T47D (cell line): ENCODE data around the gene GBA2.

Experiments
- DNase-seq, 2 experiments: peaks; one replicate each; pipeline versions ENCODE4 v3.0.0 to v3.0.0-alpha.2; 2011 to 2012; ENCODE audit warnings: low read depth in 1 of 2, low spot score in 1 of 2
- JUND ChIP-seq: IDR thresholded peaks from 2 replicates; pipeline ENCODE4 v1.6.1; 2012; ENCODE audit warnings: low read depth
- in situ Hi-C: cut with HindIII; loops from 2 replicates; pipeline ENCODE4 v1.10.0; 2016; ENCODE audit warnings: low sequenced_read_pairs, low pct_unique_long_range_greater_than_20kb

Gene GBA2

DNA sequence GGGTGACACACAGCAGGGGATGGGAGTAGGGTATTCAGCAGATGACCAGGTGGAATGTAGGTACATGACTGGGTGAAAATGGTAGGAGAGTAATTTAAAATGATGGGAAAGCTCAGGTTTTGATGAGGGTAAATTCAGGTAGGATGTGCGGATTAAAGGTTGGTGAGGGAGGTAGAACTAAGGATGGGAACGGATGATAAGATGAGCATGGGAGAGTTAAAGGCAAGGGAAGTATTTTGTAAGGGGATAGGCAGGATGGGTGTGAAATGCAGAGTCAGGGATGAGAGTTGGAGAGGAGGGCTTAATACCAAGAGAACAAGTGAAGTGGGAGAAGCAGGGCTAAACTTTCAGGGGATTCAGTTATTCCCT, 18.6 kb downstream of the GBA2 start:
- no peak for DNase-seq
- in situ Hi-C loops = no loop called here
- no peak for TF ChIP-seq JUND

DNA sequence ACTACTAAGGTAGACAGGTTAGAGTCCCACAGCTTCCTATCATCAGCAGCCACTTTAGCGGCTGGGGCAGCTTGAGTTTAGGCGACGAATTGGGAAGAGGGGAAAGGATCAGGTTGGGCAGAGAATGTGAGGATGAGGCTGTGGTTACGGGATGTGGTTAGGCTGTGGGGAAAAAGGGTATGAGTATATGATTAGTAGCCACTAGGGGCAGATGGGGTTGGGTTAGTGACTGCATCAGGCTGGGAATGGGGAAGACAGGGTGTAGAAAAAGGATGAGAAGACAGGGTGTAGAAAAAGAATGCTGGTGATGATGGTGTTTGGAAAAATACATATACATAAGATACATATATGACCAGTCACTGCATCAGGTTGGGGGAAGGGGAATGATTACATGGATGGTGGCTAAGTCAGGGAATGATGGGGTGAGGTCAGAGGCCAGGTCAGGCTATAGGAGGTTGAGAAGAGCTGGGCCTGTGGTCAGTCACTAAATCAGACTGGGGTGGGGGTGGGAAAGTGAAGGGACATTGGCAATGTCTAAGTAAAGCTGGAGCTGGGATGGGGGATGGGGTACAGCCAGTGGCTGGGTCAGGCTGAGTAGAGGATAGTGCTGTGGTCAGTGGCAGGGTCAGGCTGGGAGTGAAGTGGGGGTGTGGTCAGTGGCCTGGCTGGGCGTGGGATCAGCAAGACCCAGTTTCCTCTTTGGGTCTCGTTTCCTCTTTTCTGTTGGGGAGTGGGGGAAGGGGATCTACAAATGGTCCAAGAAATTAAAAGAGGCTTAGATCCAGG, 19.1 kb downstream of the GBA2 start:
- peak; percentile 47 to 64 for DNase-seq
- in situ Hi-C loops = no loop called here
- no peak for TF ChIP-seq JUND

DNA sequence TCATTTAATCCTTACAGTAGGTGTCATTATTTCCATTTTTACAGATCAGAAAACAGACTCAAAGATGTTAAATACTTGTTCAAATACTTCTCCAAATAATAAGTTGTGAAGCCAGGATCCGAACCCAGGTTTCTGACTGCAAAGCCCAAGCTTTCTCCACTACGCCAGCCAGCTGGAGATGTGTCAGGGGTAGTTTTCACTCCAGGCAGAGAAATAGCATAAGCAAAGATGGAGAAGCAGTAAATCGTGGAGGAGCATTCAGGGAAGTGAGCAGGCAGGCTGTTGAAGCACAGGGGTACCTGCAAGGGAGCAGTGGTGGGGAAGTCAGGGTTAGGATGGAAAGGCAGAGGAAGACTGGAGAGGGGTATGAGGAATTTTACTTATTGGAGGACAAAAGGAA, 19.9 kb downstream of the GBA2 start:
- in situ Hi-C loops = no loop called here
- DNase-seq = no peak
- no peak for TF ChIP-seq JUND

DNA sequence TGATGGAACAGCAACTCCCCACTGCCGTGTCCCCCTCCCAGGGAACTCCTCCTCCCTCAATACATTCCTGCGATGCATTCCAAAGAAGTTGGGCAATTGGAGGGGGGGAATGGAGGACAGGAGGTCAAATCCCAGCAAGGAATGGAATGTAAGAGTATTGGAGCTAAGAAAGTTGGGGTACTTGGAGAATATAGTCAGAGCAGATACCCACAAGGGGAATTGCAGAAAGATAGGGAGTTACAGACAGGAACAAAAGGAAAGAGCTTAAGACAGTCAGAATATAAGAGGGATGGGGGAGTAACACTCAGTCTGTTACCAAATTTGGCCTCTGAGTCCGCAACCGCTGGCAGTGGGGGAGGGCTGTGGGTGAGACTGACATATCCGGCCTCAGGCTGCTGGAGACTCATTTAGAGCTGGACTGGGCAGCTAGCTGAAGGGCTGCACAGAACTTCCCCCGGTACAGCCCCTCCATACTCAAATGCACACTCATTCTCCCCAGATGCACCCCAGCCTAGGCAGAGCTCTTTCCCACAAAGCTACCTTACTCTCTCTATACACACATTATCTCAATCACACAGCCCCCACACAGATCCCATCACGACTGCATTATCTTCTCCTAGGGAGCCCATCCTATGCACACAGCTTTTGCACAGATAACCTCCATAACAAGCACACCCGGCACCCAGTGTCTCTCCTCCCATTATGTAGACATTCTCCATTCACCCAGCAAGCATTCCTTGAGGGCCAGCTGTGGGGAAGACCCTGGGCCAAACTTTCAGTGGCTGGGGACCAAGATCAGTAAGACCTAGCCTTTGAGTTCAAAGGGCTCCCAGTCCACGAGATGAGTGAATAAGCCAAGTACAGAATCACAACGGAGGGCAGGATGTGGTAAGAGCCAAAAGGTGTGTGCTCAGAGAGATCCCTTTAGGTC, 20.7 kb downstream of the GBA2 start:
- in situ Hi-C loops = no loop called here
- no peak for TF ChIP-seq JUND
- DNase-seq = peak in 1 of 2 experiments; percentile 74

DNA sequence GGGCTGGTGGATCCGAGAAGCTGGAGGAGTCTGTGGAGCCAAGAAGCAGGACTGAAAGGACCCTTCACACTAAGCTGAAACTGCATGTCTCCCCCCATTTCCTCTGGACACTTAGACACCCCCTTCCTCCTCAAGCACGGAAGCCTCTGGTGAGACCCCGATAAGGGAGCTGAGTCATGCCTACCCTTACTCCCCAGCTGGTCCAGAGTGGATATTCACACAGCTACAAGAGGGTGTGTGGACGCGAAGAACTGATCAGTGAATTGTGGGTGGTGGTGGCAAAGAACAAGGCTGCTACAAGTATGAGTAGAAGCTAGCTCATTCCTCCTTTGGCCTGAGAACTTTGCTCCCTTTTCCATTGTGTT, 21.4 kb downstream of the GBA2 start:
- DNase-seq = no peak
- no peak for TF ChIP-seq JUND
- in situ Hi-C loops = no loop called here

DNA sequence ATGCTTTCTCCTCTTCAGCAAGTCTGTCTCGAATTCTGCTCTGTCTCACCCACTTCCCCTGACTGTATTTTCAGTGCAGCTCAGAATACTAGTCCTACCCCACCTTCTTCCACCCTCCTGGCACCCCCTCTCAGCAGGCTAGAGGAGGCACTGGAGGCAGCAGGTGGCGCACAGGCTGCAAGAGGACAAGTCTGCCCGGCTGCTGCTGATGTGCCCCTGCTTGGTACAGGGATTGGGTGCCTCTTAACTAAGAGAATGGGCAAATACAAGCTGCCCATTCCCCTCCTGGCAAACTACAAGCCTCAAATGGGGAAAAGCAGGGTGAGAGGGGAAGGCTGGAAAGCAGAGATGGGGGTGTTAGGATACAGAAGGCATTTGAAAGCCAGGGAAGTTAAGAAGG, 22.1 kb downstream of the GBA2 start:
- no peak for TF ChIP-seq JUND
- in situ Hi-C loops = no loop called here
- DNase-seq = peak; percentile 49 to 71

DNA sequence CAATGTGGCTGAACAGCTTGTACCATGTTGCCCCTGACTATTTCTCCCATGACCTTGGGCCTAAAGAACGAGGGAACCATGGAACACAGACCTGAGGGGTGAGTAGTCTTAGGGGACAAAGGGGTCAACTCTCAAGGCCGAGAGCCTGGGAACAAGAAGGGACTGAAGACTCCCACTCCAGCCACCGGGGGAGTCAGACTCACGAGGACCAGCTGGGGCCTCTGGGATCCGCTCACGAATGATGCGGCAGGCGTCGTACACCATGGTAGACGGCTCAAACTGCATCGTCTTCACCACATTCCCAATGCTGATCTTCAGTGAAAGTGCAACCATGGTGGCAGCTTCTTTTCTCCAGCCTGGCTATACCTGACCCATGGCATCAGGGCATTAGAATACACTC, 23.7 kb downstream of the GBA2 start:
- no peak for TF ChIP-seq JUND
- no peak for DNase-seq
- in situ Hi-C loops = no loop called here

DNA sequence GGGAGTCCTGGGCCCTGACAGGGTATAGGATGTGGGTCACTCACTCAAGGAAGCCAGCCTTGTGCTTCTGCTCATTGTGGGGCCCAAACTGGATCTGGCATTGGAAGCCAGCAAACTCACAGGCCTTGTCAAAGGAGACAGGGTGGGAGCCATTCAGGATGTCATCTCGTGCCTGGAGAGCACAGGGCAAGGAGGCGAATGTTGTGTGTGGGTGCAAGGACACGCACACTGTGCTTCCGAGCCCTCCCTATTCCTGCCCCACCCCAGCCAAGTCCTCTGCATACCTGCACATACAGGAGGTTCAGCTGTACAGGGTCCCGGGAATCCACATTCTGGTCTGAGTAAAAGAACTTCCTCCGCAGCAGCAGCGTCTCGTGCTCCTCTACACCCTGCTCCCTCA, 25.1 kb downstream of the GBA2 start:
- no peak for TF ChIP-seq JUND
- no peak for DNase-seq
- in situ Hi-C loops = no loop called here

DNA sequence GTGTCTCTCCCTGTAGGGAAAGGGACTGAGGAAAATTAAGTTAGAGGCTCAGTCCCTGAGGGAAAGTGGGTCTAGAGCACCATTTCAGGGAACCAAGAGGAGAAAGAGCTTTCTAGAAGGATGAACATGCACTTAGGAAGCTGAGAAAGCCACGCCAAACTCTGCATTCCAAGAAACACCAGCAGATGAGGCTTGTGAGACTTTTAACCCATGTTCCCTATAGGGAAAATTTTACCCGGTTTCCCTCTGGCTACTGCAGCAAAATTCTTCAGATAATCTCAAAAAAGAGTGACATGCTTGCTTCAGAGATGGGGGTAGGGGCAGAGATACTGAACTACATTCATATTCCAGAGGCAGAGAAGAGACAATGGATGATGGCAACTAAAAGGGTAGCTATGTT, 25.6 kb downstream of the GBA2 start:
- no peak for DNase-seq
- no peak for TF ChIP-seq JUND
- in situ Hi-C loops = no loop called here

DNA sequence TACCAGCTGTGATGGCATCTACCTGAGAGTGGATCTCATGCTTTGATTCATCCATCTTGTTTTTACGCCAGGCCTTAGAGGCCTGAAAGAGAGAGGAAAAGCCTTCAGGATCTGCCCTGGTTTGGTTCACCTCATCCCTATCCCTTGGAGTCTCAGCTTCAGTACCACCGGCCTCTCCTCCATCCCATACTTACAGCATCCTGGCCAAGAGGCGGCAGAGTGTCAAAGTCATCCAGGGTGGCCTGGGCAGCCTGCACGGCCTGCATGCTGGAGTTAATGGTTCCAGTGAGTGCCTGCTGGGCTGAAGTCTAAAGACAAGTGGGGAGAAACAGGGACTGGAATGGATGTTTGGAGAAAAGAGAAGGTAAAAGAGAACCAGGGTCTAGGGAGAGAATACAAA, 29.5 kb downstream of the GBA2 start:
- DNase-seq = no peak
- no peak for TF ChIP-seq JUND
- in situ Hi-C loops = no loop called here

DNA sequence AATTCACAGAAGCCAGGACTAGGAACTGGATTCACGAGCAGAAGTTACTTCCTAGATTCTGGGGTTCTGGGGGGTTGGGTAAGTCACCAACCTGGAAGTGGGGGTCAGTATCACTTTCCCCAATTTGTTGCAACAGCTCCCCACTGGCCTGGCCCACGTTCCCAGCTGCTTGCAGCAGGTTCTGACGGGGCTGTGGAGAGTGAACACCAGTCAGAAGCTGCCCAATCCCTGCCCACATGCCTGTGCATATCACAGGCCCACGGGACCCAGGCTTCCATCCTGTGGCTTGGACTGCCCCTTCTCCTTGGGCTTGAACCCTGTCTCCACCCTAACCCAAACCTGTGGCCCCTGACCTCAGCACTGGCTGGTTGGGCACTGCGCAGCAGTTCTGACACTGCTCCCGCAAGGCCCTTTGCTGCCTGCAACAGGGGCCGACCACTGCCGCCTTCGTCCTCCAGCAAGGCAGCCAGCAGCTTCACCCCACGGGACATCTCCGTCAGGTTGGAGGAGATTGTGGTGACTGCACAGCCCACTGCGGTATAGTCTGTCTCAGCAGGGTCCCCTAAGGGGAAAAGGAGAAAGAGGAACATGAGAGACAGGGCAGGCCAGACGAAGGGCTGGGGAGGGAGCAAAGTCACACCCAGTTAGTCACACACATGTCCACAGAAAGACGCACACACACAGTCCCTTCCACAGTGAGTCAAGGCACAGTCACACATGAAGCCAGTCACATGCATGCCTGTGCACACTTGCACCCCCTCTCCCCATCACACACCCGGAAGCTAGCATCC, 30.1 kb downstream of the GBA2 start:
- in situ Hi-C loops = no loop called here
- no peak for DNase-seq
- no peak for TF ChIP-seq JUND

DNA sequence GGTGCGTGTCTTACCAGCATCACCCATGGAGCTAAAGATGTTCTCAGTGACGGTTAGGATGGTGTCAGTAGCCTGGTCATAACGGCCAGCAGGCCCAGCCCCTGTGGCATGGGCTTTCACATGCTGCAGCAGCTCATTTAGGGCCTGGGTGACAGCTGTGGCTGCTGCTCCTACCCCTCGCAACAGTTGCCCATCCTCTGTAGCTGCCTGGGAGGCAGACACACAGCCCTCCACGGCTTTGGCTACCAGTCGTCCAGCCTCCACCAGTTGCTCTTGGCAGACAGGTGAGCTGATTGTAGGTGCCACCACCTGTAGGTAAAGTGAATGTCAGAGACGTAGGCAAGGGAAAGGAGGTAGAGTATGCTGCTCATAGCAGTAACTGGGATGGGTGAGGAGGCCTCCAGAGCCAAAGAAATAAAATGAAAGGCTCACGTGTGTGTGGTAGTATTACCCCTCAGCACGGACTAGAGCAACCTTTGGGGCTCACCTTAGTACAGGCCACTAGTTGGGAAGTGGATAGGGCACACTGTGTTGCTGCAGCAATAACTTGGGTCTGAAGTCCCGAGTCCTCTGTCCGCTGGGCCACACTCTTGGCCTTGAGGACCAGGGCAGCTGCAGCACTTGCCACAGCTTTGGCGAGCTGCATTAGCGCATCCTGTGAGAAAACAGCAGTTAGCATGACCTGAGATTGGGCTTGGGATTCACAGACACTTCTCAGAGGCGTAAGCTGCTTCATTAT, 31.7 kb downstream of the GBA2 start:
- in situ Hi-C loops = no loop called here
- DNase-seq = no peak
- no peak for TF ChIP-seq JUND
